Keratinocyte (primary cell): ENCODE data around the gene INTS14.

Experiments
- EZH2 ChIP-seq: IDR thresholded peaks from one replicate; pipeline ENCODE4 v1.6.1; 2012; ENCODE audit warnings: inconsistent platforms, mild to moderate bottlenecking, low read length, moderate library complexity
- TF ChIP-seq, protein P1 (sequence below), 3 experiments: IDR thresholded peaks in 1 of 3; conservative IDR thresholded peaks in 1 of 3; optimal IDR thresholded peaks in 1 of 3; 2 replicates in 2 of 3; 3 replicates in 1 of 3; pipeline versions ENCODE3 to v1.5.1; 2011; ENCODE audit warnings: low read length in 3 of 3, mild to moderate bottlenecking in 3 of 3, moderate library complexity in 2 of 3, control low read depth in 1 of 3, inconsistent platforms in 1 of 3; ENCODE audit not compliant: insufficient read depth in 2 of 3; ENCODE audit errors: extremely low read depth in 1 of 3

DNA sequence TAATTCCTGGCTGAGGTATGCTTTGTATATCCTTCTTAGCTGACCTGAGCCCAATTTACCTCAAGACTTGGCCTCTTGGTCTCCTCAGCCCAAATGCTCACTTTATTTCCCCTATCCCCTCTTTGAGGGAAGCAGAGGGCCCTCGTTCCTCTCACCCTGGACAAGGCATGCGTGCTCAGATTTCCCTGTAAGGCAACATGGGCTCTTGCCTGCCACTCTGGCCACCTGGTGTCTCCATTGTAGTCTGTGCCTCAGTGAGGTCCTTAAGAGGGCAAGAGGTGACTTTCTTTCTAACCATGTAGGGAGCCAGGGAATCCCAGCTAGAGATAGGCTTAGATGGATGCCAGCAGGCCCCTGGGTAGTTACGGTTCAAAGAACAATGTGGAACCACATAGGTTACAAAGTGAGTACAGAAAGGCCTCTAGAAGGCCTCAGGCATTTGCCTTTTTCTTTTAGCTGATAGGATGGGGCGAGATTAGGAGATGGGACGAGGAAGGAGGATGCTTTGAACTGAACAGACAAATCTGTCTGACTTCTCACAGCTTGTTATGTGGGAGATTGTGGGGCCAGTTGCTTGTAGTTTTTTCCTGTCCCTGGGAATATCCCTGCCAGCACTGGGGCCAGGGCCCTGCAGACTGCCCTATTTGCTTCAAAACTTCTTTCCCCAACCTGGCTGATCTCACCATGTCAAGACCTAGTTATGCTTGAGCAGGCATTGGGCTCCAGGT lies 1.1 kb upstream of the INTS14 start:
- TF ChIP-seq, protein P1, sequence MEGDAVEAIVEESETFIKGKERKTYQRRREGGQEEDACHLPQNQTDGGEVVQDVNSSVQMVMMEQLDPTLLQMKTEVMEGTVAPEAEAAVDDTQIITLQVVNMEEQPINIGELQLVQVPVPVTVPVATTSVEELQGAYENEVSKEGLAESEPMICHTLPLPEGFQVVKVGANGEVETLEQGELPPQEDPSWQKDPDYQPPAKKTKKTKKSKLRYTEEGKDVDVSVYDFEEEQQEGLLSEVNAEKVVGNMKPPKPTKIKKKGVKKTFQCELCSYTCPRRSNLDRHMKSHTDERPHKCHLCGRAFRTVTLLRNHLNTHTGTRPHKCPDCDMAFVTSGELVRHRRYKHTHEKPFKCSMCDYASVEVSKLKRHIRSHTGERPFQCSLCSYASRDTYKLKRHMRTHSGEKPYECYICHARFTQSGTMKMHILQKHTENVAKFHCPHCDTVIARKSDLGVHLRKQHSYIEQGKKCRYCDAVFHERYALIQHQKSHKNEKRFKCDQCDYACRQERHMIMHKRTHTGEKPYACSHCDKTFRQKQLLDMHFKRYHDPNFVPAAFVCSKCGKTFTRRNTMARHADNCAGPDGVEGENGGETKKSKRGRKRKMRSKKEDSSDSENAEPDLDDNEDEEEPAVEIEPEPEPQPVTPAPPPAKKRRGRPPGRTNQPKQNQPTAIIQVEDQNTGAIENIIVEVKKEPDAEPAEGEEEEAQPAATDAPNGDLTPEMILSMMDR (optimal IDR thresholded peaks at IDR 0.05 in 1 of 3, IDR thresholded peaks at IDR 0.05 in 1 of 3, conservative IDR thresholded peaks at IDR 0.05 in 1 of 3; ENCODE audit: extremely low read depth in 1 of 3, insufficient read depth in 2 of 3, low read length in 3 of 3): no peak
- TF ChIP-seq EZH2: no peak
